Uterus (tissue), 4 donors: Measurements from ENCODE around the gene MSI2. TPM values are rescaled to one million over a fixed set of nuclear protein-coding genes. Genes with fewer than 3 reads are reported as not detected.

Experiments
- DNase-seq, 2 donors: peaks; one replicate each; pipeline ENCODE4 v3.0.0-alpha.2; 2019 to 2020
- H3K27ac ChIP-seq, 2 donors: fragments of 200-600 bp; sonication (generic); 1 replicate in 1 of 2; 2 replicates in 1 of 2; pipeline ENCODE4 v1.5.1; 2016 to 2018
- H3K27me3 ChIP-seq, 2 donors: fragments of 200-600 bp; sonication (generic); one replicate each; pipeline ENCODE4 v1.5.1; 2018 to 2019; ENCODE audit warnings: control low read depth in 1 of 2
- H3K36me3 ChIP-seq, 2 donors: fragments of 200-600 bp; sonication (generic); one replicate each; pipeline ENCODE4 v1.5.1; 2019; ENCODE audit warnings: control low read depth in 1 of 2
- H3K4me1 ChIP-seq, 2 donors: fragments of 200-600 bp; sonication (generic); one replicate each; pipeline ENCODE4 v1.5.1; 2018 to 2019; ENCODE audit warnings: control low read depth in 1 of 2
- H3K4me3 ChIP-seq, 2 donors: fragments of 200-600 bp; sonication (generic); 1 replicate in 1 of 2; 2 replicates in 1 of 2; pipeline ENCODE4 v1.5.1; 2018 to 2019; ENCODE audit warnings: mild to moderate bottlenecking in 1 of 2
- H3K9me3 ChIP-seq, 2 donors: fragments of 200-600 bp; sonication (generic); one replicate each; pipeline ENCODE4 v1.5.1; 2019; ENCODE audit warnings: control low read depth in 1 of 2
- CTCF ChIP-seq, 4 experiments: fragments of 200-600 bp in 2 of 4; fragments of 450-650 bp in 2 of 4; sonication (generic) in 2 of 4; IDR thresholded peaks; one replicate each; pipeline ENCODE4 v1.5.1; 2016 to 2019; ENCODE audit warnings: antibody characterized with exemption in 4 of 4, mild to moderate bottlenecking in 2 of 4, moderate library complexity in 1 of 4
- POLR2A ChIP-seq, 2 donors: fragments of 450-650 bp; IDR thresholded peaks; one replicate each; pipeline ENCODE4 v1.6.1; 2016; ENCODE audit warnings: antibody characterized with exemption in 2 of 2, mild to moderate bottlenecking in 1 of 2, moderate library complexity in 1 of 2
- intact Hi-C: fragments of 100-400 bp; cut with DNase I; formaldehyde crosslinking; loops from one replicate; pipeline ENCODE4 v1.15.1; 2023; ENCODE audit warnings: low total_unique reads
- total RNA-seq, 4 donors: library from RNA; depleted of rRNA in 3 of 4; stranded (reverse); fragments of >200 nt in 3 of 4; gene quantifications; one replicate each; pipeline versions ENCODE4 v1.1.0 to v1.2.4, GENCODE V29; 2014 to 2023
- donor health status: DM: yes; HTN: yes; CAD: no.

Gene MSI2
- total RNA-seq, 4 donors from 2014 or later, result 13.2 to 60.8 (median 44.5) TPM

- Histone ChIP-seq H3K9me3 (no peaks in the 10 kb centered on the region), H3K27ac (no peak overlapping the region), H3K27me3 (no peaks in the 10 kb centered on the region), H3K4me1 (no peaks in the 10 kb centered on the region), H3K36me3 (no peaks in the 10 kb centered on the region), H3K4me3 (no peak overlapping the region)
- no peak for DNase-seq
- intact Hi-C loops, result no loop called here
- TF ChIP-seq POLR2A (IDR thresholded peaks at IDR 0.05) (no peak), CTCF (IDR thresholded peaks at IDR 0.05) (no peak)
These were observed 191.9 kb downstream of the MSI2 start for GRCh38 chr17:57447990-57448758.

- H3K27ac ChIP-seq, result no peak overlapping the region
- TF ChIP-seq POLR2A (IDR thresholded peaks at IDR 0.05) (no peak), CTCF (IDR thresholded peaks at IDR 0.05) (no peak)
- no peak for DNase-seq
- H3K36me3 ChIP-seq, result no peaks in the 10 kb centered on the region
- H3K4me1 ChIP-seq, result no peaks in the 10 kb centered on the region
- H3K27me3 ChIP-seq, result no peaks in the 10 kb centered on the region
- no peaks in the 10 kb centered on the region for H3K9me3 ChIP-seq
- no peak overlapping the region for H3K4me3 ChIP-seq
- intact Hi-C loops, result no loop called here
These were observed 192.5 kb downstream of the MSI2 start for GRCh38 chr17:57448759-57449283.

DNA sequence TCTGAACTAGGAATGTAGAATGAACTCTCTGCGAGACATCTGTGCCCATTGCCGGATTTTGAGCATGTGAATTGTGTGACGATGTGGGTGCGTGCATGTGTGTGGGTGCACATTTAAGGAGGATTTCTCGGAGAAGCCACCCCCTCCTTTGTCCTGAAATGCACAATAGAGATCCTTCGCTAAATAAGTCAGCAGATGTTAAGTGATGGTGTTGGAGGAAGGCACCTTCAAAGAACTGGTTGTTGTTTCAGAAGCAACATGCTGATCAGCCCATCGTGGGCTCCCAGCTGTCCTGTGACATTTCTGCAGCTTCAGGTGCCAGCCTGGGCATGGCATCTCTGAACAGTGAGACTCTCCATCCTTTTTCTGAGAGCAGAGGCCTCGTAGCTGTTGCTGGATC, 194.9 kb downstream of the MSI2 start:
- Histone ChIP-seq H3K36me3 (no peaks in the 10 kb centered on the region), H3K9me3 (no peaks in the 10 kb centered on the region), H3K27ac (no peak overlapping the region), H3K4me1 (no peaks in the 10 kb centered on the region), H3K4me3 (no peak overlapping the region), H3K27me3 (no peaks in the 10 kb centered on the region)
- intact Hi-C loops, result no loop called here
- no peak for DNase-seq
- no peak for TF ChIP-seq POLR2A (IDR thresholded peaks at IDR 0.05)
- no peak for TF ChIP-seq CTCF (IDR thresholded peaks at IDR 0.05)

DNA sequence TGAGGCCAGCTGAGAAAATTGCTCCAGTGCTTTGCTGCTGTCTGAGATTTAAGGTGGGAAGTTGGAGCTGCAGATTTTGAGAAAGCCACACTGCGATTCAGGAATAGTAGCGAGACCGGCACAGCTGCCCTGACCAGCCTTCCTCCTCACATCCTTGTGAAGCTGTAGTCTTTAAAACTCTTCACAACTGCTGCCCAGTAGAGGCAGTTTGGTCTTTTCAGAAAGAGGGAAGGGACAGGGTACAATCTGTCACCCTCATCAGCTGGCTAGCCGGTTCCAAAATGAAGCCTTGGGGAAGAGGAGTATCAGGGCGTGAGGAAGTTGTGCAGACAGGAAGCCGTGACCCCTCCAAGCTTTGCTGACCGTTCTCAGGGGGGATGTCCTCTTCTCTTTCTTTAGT, 195.3 kb downstream of the MSI2 start:
- TF ChIP-seq POLR2A (IDR thresholded peaks at IDR 0.05) (no peak), CTCF (IDR thresholded peaks at IDR 0.05) (no peak)
- H3K27ac ChIP-seq, result no peak overlapping the region
- no peaks in the 10 kb centered on the region for H3K36me3 ChIP-seq
- H3K9me3 ChIP-seq, result no peaks in the 10 kb centered on the region
- H3K27me3 ChIP-seq, result no peaks in the 10 kb centered on the region
- DNase-seq, result no peak
- no peak overlapping the region for H3K4me3 ChIP-seq
- H3K4me1 ChIP-seq, result no peaks in the 10 kb centered on the region
- intact Hi-C loops, result no loop called here

GRCh38 chr17:57453841-57454425, 197.6 kb downstream of the MSI2 start:
- intact Hi-C loops, result no loop called here
- Histone ChIP-seq H3K27ac (no peak overlapping the region), H3K27me3 (no peaks in the 10 kb centered on the region), H3K4me3 (no peak overlapping the region), H3K4me1 (no peaks in the 10 kb centered on the region), H3K36me3 (no peaks in the 10 kb centered on the region), H3K9me3 (no peaks in the 10 kb centered on the region)
- TF ChIP-seq POLR2A (IDR thresholded peaks at IDR 0.05) (no peak), CTCF (IDR thresholded peaks at IDR 0.05) (no peak)
- no peak for DNase-seq
